ENCODE results near the gene SOX18.
A peak's percentile ranks its signal among the peaks of the same experiment; 100 is the strongest.

SOX18 gene

DNA sequence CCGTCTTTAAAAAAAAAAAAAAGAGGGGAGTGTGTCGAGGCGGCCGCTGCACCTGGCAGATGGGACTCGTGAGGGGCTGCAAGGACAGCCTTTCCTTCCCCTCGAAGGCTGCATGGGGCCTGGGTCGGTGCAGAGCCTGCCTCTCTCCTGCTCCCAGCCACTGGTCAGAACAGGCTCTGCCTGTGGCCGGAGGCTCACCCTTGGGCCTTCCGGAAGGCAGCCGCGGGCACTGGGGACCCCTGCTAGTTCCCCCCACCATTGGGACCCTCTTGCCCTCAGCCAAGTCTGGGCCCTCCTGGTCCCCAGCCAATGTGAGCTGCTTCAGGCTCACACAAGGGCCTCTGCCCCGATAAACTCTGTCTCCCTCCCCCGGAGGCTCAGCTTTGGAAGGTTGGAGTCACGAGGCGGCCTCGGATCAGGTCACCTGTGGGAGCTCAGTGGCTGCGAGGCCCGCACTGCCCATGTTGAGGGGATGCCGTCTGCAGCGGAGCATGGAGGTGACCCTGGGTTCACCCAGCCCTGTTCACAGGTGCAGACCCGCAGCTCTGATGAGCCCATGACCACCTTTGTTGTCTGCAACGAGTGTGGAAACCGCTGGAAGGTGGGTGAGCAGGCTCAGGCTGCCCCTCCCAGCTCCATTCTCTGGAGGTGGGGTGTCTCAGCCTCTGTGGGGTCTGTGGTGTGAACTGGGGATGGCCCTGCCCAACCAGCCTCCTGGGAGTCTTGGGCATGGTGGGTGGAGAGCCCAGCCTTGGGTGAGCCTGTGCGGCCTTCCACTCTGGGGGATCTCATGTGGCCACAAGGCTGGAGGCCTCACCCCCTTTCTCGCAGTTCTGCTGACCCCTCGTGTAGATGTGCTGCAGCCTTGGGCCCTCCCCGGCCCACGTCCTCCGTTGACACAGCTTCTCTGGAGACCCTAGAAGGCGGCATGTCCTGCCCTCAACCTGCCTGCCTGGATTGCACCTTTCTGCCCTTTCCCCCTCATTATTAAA is 22.2 kb upstream of the SOX18 start:
- H3K4me1 ChIP-seq, result 0 out of 2 replicates have a peak, but pooled peaks cover 3% of the 10 kb centered on the region
- no peak overlapping the region for H3K4me3 ChIP-seq (ENCODE audit: low read depth, low read length)
- H3K9me3 ChIP-seq, result no peaks in the 10 kb centered on the region
- no peak for DNase-seq
- H3K36me3 ChIP-seq, result no peaks in the 10 kb centered on the region; the same call in 1 of the 2 replicates
- H3K27me3 ChIP-seq, result no peaks in the 10 kb centered on the region
- TF ChIP-seq, protein P1, sequence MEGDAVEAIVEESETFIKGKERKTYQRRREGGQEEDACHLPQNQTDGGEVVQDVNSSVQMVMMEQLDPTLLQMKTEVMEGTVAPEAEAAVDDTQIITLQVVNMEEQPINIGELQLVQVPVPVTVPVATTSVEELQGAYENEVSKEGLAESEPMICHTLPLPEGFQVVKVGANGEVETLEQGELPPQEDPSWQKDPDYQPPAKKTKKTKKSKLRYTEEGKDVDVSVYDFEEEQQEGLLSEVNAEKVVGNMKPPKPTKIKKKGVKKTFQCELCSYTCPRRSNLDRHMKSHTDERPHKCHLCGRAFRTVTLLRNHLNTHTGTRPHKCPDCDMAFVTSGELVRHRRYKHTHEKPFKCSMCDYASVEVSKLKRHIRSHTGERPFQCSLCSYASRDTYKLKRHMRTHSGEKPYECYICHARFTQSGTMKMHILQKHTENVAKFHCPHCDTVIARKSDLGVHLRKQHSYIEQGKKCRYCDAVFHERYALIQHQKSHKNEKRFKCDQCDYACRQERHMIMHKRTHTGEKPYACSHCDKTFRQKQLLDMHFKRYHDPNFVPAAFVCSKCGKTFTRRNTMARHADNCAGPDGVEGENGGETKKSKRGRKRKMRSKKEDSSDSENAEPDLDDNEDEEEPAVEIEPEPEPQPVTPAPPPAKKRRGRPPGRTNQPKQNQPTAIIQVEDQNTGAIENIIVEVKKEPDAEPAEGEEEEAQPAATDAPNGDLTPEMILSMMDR (IDR thresholded peaks at IDR 0.05; ENCODE audit: low read depth, low read length), result no peak

DNA sequence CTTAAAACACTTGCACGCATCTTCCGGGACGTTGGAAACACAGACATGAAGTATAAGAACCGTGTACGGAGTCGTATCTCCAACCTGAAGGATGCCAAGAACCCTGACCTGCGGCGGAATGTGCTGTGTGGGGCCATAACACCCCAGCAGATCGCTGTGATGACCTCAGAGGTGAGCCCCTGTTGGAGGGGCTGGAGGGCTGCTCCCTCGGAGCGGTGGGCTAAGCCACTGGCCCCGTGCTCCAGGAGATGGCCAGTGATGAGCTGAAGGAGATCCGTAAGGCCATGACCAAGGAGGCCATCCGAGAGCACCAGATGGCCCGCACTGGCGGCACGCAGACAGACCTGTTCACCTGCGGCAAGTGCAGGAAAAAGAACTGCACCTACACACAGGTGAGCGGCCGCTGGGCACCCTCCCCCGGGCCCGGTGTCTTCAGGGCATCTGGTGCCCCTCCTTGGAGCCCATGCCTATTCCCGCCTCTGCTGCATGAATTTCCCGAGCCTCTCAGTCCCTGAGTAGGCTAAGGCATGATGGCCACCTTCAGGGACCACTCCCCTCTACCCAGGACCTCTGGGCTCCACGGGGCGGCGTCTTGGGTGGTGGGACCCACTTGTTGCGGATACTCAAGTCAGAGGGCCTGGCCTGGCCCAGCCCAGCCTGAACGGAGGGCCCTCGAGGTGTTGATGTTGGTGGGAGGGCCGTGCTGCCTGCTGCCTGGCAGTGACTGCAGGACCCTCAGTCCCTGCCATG is 21.0 kb upstream of the SOX18 start:
- Histone ChIP-seq H3K4me3 (ENCODE audit: low read depth, low read length) (no peak overlapping the region), H3K4me1 (0 out of 2 replicates have a peak, but pooled peaks cover 3% of the 10 kb centered on the region), H3K9me3 (no peaks in the 10 kb centered on the region), H3K27me3 (no peaks in the 10 kb centered on the region), H3K36me3 (no peaks in the 10 kb centered on the region; the same call in 1 of the 2 replicates)
- no peak for DNase-seq
- TF ChIP-seq, protein P1 (IDR thresholded peaks at IDR 0.05; ENCODE audit: low read depth, low read length), result no peak

DNA sequence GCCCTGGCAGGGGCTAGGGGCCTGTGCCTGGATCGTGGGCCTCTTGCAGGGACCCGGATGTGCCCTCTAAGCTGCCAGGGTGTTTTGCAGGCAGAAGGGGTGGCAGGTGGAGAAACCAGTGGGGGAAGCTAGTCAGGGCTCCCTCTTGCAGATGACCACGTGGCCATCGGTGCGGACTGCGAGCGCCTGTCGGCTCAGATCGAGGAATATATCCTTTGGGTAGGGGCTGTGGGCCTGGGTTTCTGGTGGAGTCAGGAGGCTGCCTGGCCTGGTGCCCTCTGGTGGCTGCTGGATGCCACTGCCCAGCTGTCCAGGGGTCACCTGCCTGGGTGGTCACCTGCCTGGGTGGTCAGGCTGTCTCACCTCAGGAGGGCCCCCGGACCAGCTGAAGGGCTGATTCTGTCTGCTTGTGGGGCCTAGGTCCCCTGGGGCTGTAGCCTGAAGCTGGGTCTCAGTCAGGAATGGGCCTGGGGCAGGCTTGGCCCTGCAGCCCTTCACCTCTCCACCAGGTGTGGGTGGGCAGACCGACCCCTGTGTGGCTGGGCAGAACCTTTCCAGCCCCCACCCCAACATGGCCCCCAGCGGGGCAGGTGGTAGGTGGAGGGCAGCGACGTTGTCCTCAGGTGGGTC is 20.3 kb upstream of the SOX18 start:
- peak; percentile 74 for DNase-seq
- no peaks in the 10 kb centered on the region for H3K27me3 ChIP-seq
- H3K9me3 ChIP-seq, result no peaks in the 10 kb centered on the region
- H3K36me3 ChIP-seq, result no peaks in the 10 kb centered on the region; the same call in 1 of the 2 replicates
- TF ChIP-seq, protein P1 (IDR thresholded peaks at IDR 0.05; ENCODE audit: low read depth, low read length), result peak; percentile 82
- H3K4me3 ChIP-seq (ENCODE audit: low read depth, low read length), result no peak overlapping the region
- 0 out of 2 replicates have a peak, but pooled peaks cover 3% of the 10 kb centered on the region for H3K4me1 ChIP-seq

DNA sequence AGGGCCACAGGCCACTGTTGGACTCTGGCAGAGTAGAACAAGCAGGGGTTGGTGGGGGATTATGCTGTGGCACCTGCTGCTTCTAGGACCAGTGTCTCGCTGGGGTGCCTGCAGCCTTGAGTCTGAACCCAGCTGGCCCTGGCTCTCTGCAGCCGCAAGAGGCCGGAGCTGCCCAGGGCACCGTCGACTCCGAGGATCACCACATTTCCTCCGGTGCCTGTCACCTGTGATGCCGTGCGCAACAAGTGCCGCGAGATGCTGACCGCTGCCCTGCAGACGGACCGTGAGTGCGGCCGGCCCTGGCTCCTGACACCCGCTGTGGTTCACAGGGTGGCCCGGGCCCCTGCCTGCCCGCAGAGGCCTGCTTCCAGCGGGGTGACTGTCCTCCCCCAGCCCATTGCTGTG is 19.8 kb upstream of the SOX18 start:
- Histone ChIP-seq H3K4me1 (peaks cover 6% of the 10 kb centered on the region; the same call in 1 of the 2 replicates), H3K27me3 (no peaks in the 10 kb centered on the region), H3K4me3 (ENCODE audit: low read depth, low read length) (no peak overlapping the region), H3K36me3 (no peaks in the 10 kb centered on the region; the same call in 1 of the 2 replicates), H3K9me3 (no peaks in the 10 kb centered on the region)
- TF ChIP-seq, protein P1 (IDR thresholded peaks at IDR 0.05; ENCODE audit: low read depth, low read length), result no peak
- DNase-seq, result no peak

DNA sequence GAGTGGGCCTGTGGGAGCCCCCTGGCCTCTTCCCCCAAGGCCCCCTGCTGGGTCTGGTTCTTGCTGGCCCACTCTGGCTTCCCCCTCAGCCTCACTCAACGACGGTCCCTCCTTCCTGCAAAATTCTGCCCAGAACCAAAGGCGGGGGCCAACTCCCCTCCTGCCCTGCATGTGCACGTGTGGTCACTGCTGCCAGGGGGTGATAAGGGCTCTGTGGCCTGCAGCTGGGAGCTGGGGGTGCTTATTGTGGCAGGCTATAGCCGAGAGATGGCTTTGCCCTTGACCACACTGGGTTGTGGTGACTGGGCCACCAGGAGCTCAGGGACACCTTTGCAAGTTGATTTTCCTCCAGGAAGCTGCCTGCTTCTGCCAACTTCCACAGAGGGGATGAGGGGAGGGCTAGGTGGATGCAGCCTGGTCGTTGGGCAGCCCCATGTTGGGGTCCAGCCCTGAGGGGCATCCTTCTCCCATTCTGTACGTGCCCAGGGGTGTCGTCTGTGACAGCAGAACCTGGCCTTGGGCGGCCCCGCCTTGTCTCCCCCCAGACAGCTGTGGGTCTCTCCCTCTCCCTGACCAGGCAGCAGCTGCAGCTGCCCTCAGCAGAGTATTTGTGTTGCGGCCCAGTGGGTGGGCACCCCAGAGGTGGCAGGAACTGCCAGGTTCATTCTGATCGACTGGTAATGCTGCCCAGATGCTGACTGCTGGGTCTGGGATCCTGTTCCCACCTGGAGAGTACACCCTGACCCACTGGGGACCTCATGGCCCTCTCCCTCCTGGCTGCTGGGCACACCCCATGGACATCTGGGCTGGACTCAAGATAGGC is 19.2 kb upstream of the SOX18 start:
- TF ChIP-seq, protein P1 (IDR thresholded peaks at IDR 0.05; ENCODE audit: low read depth, low read length), result no peak
- H3K4me3 ChIP-seq (ENCODE audit: low read depth, low read length), result no peak overlapping the region
- H3K4me1 ChIP-seq, result peaks cover 9% of the 10 kb centered on the region
- H3K9me3 ChIP-seq, result no peaks in the 10 kb centered on the region
- DNase-seq, result no peak
- no peaks in the 10 kb centered on the region for H3K27me3 ChIP-seq
- no peaks in the 10 kb centered on the region; the same call in 1 of the 2 replicates for H3K36me3 ChIP-seq
